GM21737 (cell line): ENCODE measurements around the gene TNFRSF13B.
"Not testable (repeated sequence)": the region's sequence is repeated elsewhere in the genome, so short reads cannot be mapped to it uniquely, and the experiment has no call there.

ENCODE experiments used
- ATAC-seq: cut with Tn5 transposase; IDR thresholded peaks from one replicate; pipeline ENCODE4 v1.9.1; 2021; ENCODE audit warnings: mild to moderate bottlenecking, moderate library complexity; ENCODE audit not compliant: unreplicated experiment

TNFRSF13B gene

DNA sequence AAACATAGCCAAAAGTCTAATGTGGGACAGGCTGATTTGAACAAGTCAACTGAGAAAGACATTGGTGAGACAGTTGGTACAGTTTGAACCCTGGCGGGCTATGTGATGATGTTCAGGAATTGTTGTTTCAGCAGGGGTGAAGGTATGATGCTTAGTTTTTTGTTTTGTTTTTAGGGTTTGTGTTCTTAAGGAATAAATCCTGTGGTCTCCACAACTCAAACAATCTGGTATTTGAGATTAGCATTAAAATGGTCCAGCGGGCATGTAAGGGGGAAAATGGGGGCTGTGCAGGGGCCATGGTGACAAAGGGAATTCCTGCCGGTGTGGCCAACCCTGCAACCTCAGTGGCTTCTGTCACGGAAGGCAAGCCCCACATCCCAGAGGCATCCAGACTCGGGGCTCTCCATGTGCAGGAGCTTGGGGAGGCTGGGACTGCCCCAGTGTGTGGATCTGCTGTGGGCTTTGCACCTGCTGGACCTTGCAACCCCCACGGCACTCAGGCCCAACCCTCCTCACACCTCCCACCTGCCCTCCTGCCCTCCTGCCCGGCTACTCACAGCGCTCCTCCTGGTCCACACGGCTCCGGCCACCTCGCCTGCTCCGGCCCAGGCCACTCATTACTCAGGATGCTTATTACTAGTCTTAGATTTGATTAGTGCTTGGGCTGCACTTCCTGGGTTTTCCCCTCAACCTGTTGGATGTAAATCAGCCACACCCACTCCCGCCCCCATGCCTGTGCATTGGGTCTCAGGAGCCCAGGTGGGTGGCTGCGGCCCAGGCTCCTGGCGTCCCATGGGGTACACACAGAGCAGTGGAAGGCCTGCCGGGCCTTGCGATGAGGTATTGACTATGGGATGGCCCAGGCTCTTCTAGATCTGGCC is at the start of gene TNFRSF13B:
Gene TNFRSF13B (minus strand): TSS at position 661 of the 881 bp plus-strand sequence. CDS start 43 bp downstream, at position 618.
- peak; percentile 27 for ATAC-seq

DNA sequence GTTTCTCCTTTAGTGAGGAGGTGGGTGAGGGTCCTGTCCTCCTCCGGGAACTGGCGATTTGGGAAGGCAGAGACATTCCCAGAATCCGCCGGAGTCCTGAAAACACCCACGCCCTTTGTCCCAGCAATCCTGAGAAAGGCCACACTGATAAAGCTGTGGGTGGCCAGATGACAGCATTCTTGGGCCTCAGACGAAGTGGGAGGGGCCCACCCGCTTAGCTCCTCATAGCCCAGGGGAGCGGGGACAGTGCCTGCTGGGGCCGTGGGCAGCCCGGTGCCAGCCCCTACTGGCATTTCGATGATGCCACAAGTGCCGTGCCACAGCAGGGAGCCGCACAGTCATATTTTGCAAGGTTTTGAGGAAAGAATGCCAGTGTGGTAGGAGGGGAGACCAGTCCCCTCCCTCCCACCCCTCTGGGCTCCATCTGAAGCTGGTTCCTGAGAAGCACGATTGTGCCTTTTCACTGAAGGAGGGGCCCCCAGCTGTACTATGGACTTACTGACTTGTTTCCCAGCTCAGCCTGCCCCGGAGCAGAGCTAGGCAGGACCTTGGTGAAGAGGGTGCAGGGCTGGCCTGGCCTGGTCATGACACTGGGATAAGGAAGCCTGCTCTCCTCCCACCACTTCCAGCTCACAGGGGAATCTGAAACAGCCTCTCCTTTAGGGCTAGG is 49.4 kb upstream of the TNFRSF13B start:
- ATAC-seq = no peak

DNA sequence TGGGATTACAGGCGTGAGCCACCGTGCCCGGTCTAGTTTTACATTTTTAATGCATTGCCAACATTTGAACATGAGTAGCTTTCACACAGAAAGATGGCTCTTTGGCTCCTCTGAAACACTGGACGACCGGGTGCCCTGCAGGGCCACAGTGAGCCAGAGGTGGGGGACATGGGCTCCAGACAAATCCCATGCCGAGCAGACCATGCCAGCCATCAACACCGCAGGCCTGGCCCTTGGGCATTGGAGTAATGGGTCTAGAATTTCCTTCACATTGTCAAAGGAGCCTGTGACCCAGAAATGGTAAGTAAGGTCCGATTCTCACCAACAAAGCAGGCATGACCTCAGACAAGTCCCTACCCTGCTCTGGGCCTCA is 48.9 kb upstream of the TNFRSF13B start:
- ATAC-seq = no peak

DNA sequence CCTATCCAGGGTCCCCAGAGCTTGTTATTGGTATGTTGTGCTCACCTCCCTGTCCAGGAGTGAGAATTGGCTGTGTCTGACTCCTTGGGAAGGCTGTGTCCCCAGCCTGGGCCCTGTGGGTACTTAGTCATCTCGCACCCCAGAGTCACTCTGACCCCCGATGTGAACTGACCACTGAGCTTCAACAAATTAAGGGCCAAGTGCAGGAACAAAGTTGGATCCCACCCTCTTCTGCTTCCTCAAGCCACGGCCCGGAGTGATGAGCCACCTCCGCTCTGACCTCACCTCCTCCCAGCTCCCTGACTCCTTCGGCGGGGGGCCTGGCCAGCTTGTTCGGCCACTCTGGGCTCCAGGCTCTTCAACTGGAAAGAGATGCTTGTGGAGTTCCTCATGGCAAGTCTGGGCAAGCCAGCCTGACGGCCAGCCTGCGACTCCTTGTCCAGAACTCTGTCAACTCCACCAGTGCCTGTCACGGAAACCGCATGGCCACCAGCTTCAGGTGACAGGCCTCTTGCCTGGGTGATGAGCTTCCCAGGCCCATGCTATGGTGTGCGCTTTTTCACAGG is 48.1 kb upstream of the TNFRSF13B start:
- no peak for ATAC-seq

DNA sequence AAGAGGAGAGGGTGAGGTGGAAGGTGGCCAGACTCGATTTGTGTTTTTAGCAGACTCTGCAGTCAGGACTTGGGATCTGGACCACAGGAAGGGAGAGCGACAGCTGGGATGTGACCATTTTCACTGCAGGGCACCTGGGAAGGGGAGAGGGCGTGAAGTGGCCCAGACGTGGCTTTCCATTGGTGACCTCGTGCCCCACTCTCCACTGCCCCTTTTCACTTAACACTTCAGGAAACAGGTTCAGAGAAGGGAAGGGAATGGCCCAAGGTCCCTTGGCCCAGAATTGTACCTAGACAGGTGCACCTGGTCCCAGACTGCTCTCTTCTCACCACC is 47.5 kb upstream of the TNFRSF13B start:
- ATAC-seq = no peak

DNA sequence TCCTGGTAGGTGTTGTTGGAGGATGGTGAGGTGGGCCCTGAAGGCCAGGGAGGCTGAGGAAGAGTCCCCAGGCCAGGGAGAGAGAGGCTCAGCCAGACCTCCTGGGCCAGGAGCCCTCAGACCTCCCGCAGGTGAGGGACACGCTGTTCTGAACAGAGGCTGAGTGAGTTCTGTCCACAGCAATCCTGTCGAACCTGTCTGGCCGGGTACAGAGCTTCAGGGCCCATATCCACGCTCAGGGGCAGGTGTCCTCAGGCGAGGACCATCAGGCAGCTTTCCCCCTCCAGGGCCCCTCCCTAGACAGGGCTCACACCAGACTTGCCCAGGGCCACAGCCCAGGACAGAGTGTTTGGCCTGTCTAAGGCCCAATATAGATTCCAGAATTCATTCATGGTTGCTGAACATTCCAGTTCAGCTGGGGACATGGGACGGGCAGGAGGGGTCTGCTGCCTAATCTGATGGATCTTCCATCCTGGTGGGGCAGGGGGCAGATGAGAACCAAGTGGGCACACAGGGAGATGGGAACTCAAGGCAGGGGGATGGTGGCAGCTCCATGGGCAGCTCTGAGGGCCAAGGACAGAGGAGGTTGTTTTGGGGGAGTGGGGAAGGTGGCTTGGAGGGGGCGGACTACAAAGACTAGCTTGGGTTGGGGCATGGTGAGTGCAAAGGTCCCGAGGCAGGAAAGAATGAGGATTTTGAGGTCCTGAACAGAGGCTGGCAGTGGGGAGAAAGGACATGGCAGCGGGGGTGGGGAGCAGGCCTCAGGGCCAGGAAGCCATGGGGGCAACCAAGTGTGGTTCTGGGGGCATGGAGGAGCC is 46.9 kb upstream of the TNFRSF13B start:
- ATAC-seq = no peak

DNA sequence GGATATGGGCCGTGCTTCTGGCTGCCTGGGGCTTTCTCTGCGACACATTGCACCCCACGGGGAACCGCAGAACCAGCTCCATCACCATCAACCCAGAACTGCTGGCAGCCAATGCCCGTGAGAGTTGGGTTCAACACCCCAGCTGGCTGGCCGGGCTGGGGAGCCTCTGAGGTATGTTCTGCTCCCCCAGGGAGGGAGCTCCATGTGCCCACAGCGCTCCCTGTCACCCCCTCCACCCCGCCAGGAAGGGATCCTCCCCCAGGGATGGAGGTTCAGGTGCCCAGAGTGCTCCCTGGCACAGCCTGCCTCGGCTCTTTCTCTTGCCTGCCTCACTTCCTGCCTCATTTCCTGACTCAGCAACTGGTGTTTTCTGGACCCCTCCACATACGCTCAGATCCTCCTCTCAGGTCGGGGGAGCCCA is 46.1 kb upstream of the TNFRSF13B start:
- no peak for ATAC-seq

DNA sequence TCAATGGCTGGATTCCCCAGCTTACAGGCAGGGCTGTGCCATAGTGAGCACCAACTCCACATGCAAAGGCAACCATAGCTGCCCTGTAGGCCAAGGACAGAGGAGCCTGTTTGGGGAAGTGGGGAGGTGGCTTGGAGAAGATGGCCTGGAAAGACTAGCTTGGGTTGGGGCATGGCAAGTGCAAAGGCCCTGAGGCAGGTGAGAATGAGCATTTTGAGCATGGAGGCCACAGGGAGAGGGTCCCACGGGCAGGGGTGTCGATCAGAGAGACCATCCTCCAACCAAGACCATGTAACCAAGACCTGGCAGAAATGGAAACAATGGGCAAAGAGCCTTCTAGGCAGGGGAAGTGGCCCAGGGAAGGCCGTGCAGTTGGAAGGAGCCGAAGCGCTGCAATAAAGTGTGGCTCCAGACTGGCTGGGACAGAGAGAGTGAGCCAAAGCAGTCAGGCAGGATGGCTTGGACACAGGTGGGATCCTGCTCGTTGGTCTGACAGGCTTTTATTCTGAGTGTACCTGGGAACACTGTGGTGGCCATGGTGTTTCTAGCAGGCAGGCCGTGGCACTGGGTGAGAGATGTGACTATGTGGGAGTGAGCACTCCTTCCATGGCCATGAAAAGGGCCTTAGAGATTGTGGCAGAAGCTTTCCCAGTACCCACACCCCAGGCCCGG is 45.6 kb upstream of the TNFRSF13B start:
- ATAC-seq = no peak

DNA sequence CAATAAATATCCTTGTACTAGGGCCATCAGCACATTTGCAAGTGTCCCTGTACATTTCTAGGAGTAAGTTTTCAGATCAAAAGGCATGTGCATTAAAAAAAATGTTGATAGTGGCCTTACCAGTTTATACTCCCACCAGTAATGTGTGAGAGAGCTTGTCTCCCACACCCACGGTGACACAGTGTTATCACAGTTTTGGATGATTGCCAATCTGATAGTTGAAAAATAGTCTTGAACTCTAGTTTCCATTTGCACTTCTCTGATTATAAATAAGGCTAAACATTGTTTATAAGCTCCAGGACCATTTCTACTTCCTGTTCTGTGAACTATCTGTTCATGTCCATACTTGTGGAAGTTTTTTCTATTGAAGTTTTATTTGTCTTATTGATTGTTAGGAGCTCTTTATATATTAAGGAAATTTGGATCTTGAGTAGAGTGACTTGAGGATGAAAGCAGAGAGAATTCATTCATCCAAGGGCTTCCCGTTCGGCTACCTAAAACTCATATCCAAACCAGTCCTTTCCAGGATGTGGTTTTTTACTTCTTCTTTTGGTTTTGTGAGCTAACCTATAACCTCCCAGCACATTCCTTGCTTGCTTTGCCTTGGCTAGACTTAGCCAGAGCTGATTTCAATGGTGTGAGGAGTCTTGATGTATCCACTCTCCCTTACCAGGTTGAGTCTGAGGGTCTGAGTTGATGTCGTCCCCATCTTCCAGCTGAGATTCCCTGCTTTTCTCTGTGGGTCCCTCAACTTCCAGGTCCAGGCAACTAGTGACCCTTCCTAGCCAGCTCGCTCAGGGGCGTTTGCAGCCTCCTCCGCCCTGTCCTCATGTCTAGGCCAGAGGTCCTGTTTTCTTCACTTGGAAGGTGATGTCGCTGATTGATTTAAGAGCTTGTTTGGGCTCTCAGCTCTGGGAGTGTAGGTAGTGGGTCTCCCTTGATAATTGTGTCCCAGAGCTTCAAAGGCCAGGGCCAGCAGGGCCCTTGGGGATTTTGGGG is 44.6 kb upstream of the TNFRSF13B start:
- not testable (repeated sequence) for ATAC-seq

DNA sequence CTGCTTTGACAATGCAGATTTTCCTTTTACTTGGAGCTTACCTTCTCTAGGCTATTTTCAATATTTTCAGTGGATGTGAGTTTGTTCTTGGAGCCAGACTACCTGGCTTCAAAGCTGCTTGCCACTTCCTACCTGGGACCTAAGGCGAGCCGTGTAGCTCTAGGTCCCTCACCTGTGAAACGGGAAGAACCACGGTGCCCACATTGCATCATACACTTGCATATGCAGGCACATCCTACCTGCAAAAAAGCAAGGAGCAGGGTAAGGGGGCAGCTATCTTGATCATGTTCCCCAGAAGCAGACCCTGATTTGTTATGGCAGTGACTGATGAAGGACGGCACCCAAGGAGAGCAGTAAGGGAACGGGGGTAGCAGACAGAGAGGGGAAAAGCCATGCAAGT is 43.3 kb upstream of the TNFRSF13B start:
- no peak for ATAC-seq

DNA sequence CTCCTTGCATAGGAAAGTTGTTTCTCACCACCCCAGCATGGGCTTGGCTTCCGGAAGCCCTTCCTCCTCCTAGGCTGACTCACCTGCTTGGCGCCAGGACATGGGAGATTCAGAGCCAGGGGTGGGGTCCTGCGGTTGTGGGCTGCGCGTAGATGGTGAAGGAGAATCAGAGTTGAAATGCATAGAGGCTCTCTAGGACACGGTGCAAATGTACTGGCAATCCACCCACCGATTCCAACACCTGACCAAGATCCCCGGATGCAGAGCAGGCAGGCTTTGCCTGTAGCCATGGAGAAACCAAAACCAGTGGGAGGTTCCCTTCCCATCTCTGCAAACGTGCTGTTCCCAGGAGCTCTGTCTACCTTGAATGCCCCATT is 42.8 kb upstream of the TNFRSF13B start:
- ATAC-seq = not testable (repeated sequence)

DNA sequence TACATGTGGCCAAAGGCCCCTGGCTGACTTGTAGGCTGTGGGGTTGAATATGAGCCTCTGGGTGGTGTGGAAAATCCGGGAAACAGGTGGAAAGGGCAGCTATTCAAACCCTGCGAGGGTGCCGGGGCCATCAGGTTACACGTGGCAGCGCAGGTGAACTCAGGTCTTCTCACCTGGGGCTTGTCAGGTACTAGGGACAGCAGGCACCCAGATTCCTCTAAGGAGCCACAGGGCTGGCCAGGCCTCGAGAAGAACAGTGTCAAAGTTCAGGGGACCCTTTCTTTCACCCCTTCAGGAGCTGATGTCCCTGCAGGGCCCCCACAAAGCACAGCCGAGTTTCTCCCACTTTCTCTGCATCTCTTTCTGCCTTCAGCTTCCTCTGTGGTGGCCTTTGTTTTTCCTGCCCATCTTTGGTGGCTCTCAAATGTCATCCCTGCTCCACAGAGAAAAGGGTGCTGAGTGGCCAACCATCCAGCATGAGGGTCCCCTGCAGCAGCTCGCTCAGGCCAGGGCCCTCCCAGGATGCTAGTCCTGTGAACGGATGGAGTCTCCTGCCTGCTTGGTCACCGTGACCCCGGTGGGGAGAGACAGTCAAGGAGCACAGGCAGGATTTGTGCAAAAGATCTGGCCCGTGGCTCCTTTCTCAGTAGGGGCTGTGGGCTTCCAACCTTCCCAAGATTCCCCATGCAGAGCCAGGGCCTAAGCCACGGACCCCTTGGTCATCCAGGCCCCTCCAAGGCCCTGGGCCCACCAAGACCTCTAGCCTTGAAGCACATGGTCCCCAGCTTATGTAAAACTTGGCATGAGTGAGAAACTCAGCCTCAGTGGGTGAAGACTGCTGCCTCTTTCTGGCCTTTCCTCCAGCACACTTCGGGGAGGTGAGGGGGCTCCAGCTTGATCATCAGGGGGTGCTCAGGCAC is 42.2 kb upstream of the TNFRSF13B start:
- not testable (repeated sequence) for ATAC-seq

DNA sequence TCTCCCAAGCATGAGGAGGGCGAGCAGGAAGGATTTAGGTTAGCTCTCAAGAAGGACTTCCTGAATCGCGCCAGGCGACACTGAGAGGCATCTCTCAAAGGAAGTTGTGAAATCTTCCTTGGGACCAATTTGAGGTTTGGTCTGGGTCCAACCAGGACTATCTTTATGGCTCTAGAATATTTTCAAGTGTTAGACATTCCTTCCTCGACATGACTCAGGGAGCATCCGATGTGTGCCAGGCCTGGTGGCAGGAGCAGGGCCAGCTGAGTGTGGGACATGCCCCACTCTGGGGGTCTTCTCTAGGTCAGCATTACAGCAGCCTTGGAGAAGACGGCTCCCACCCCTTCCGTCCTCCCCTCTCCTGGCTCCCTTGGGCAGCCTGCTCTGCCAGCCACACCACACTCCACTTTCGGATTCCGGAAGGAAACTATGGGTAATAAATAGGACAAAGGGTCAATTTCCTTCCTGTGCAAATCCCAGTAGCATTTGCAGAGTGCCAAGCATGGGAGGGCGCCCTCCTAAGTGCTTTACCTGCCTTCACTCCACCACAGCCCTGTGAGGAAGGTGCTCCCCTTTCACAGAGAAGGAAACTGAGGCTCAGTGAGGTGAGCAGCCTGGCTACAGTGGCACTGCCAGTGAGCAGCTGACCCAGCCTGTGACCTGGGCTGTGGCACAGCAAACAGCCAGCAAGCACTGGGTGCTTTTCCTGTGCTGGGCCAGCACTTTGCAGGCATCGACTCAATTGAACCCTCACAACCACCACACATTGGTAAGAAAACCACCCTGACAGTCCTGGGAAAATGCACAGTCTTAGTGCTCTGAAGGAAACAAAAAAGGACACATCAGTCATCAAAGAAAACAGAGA is 39.4 kb upstream of the TNFRSF13B start:
- not testable (repeated sequence) for ATAC-seq

DNA sequence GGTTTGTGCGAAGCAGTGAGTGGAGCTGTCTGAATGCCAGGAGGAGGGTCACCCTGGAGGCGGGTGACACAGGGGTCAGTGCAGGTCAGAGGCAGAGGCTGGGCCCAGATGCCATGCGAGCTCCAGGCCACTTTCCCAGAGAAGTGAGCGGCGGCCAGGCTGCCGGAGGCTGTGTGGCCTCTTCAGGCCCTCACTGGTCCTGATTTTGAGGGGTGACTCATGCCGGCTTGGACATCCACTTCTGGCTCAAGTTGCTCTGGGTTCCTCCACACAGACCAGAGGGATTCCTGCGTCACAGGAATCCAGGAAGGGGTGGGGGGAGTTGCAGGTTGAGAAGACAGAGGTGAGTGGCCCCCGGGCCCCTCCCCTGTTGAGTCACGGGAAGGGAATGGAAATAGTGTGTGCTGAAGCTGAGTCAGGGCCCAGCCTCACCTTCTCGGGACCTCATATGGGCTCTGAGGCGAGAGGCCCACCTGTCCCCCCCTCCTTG is 38.7 kb upstream of the TNFRSF13B start:
- not testable (repeated sequence) for ATAC-seq

DNA sequence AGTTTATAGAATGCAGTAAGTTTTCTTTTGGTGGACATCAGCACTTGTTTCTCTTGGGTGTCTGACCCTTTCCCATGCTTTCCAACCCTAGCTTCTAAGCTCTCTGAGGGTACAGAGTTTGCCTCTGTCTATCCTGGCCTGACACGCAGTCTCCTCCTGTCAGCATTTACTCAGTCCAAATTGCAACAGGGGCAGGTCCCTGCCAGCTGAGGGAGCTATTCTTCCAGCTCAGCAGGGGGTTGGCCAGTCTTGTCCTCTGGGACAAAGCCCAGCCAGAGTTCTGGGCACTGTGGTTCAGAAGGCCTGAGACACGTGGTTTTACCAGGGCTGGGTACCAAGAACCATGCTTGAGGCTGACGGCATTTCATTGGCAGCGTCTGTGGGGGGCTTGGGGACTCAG is 38.1 kb upstream of the TNFRSF13B start:
- not testable (repeated sequence) for ATAC-seq

DNA sequence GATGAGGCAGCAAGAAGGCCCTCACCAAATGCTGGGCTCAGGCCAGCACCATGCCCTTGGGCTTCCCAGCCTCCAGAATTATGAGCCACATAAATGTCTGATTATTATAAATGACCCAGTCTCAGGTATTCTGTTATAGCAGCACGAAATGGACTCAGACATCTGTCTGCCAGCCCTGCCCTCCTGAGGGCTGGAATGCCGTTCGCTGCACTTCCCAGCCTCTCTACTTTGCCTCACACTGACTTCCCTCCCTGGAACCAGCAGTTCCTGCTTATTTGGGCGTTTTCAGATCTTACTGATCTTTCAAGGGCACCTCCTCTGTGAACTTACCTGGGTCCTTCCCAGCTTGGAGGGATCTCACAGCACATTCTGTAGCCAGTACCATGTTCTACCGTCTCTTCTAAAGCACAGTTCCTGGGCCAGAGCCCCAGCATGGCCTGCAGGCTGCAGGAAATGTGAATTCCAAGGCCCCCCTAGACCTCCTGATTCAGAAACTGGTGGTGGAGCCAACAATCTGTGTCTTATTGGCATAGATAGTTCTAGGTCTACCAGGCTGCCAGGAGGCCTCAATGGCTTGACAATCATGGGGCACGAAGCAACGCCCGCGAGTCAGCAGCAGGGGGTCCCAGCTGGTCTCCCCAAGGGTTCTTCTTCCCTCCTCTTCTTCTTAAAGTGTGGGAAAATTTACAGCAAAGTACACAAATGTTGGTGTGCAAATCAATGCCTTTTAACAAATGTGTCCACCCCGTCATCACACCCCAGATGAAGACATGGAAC is 36.9 kb upstream of the TNFRSF13B start:
- ATAC-seq = not testable (repeated sequence)
